Renal cortical epithelial cell (primary cell): Measurements from ENCODE around the gene RSPH1. TPM values are rescaled to one million over a fixed set of nuclear protein-coding genes. Genes with fewer than 3 reads are reported as not detected.

ENCODE experiments used
- DNase-seq: peaks from one replicate; pipeline ENCODE4 v3.0.0-alpha.2; 2011; ENCODE audit warnings: low read depth
- total RNA-seq: library from RNA; depleted of rRNA; stranded (reverse); fragments of >200 nt; gene quantifications from 2 replicates; pipeline ENCODE4 v1.2.3, GENCODE V29; 2014

Gene RSPH1
- total RNA-seq, 1 donor from 2014 or later = 3.6 TPM

- no peak for DNase-seq
Measured at GRCh38 chr21:42427809-42428419, 68.1 kb downstream of the RSPH1 start.

GRCh38 chr21:42426876-42427480 is 69.0 kb downstream of the RSPH1 start:
- DNase-seq = no peak

DNA sequence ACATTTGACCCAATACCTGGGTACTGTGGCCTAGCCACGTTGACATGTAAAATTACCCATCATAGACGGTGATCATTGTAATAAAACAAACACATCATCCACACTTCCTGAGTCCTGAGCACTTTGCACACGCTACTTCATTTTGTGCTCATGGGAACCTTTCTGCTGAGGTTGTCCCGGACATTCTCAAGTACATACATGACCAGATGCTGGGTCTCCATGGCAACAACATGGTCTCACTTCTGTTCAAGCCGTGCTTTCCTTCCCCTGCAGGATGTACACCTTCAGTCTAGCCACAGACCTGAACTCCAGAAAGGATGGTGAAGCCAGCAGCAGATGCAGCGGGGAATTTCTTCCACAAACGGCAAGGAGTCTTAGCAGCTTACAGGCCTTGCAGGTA is 69.6 kb downstream of the RSPH1 start:
- DNase-seq = no peak

GRCh38 chr21:42425591-42425990 is 70.4 kb downstream of the RSPH1 start:
- DNase-seq = no peak

GRCh38 chr21:42424914-42425541 is 71.0 kb downstream of the RSPH1 start:
- DNase-seq = no peak

DNA sequence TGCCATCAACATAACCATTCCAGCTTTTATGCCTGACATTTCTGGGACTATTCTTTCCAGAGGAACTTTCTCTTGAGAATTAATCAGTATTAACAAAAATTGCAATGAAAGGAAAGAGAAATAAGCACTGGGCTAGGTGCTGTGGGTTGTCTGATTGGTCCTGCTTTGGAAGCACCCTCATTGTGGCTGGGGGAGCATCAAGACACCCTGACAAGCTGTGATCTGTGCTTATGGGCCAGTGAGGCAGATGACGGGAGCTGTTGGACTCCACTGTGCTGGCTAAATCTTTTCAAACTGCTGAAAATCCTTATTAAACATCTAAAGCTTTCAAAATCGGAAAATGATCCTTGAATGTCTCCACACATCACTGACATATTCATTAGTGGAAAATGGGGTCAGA is 72.3 kb downstream of the RSPH1 start:
- DNase-seq = no peak

- no peak for DNase-seq
Measured at GRCh38 chr21:42423197-42423675, 72.8 kb downstream of the RSPH1 start.

Other genes starting within 250 kb of the RSPH1 start
- 0.40 and 0.87 TPM in 2 replicates for gene TFF3, start 180.8 kb downstream of the RSPH1 start, total RNA-seq
- not detected in 2 replicates for gene TFF2, start 145.2 kb downstream of the RSPH1 start, total RNA-seq
- not detected in 2 replicates for gene TFF1, start 129.7 kb downstream of the RSPH1 start, total RNA-seq
- gene TMPRSS3, start 100.2 kb downstream of the RSPH1 start, total RNA-seq = 0.17 and 0.75 TPM in 2 replicates
- not detected in 2 replicates for gene UBASH3A, start 92.3 kb downstream of the RSPH1 start, total RNA-seq
- gene SLC37A1, start 17.6 kb upstream of the RSPH1 start, total RNA-seq = 15.0 and 39.6 TPM in 2 replicates
- gene PDE9A, start 157.4 kb upstream of the RSPH1 start, total RNA-seq = 3.0 and 5.0 TPM in 2 replicates